Panc1 (cell line): ENCODE data around the gene PHF1.

Experiments used
- CTCF ChIP-seq: fragments of 450-650 bp; IDR thresholded peaks from 2 replicates; pipeline ENCODE4 v1.5.1; 2017; ENCODE audit warnings: mild to moderate bottlenecking
- POLR2AphosphoS5 ChIP-seq: IDR thresholded peaks from 2 replicates; pipeline ENCODE4 v1.6.1; 2012; ENCODE audit warnings: mild to moderate bottlenecking, low read depth, low read length, moderate library complexity
- SIN3A ChIP-seq: IDR thresholded peaks from 2 replicates; pipeline ENCODE4 v1.6.1; 2012; ENCODE audit warnings: low read depth, mild to moderate bottlenecking, low read length, moderate library complexity, borderline replicate concordance; ENCODE audit not compliant: insufficient read depth
- TCF7L2 ChIP-seq: IDR thresholded peaks from 2 replicates; pipeline ENCODE4 v1.6.1; 2011; ENCODE audit warnings: mild to moderate bottlenecking, low read depth, low read length, inconsistent platforms
- TF ChIP-seq, protein P1 (sequence below), 2 experiments: IDR thresholded peaks; 2 replicates each; pipeline ENCODE4 v1.6.1; 2011 to 2012; ENCODE audit warnings: low read depth in 2 of 2, control low read depth in 1 of 2, low read length in 1 of 2, mild to moderate bottlenecking in 1 of 2, moderate library complexity in 1 of 2; ENCODE audit not compliant: insufficient read depth in 1 of 2

DNA sequence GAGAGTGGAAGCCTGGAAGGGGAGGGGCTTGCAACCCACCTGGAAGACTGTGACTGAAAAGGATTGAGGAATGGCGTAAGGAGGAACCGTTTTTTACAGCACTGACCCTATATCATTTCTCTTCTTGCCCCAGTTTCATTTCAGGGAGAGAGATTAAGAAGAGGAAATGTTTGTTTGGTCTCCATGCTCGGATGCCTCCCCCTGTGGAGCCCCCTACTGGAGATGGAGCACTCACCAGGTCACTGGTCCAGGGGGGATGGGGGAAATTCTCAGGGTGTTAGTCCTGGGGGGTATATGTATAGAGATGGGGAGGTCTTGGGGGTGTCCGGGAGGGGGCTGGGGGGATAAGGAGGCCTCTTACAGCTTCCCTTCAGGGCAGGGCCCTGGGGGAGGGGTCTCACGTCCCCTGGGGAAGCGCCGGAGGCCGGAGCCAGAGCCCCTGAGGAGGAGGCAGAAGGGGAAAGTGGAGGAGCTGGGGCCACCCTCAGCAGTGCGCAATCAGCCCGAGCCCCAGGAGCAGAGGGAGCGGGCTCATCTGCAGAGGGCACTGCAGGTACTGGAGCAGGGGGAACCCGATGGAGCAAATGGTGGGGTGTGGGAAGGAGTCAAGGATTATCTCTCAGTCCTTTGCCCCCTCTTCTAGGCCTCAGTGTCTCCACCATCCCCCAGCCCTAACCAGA lies 3.9 kb downstream of the PHF1 start:
- peak; percentile 80 for TF ChIP-seq CTCF
- no peak for TF ChIP-seq SIN3A
- TF ChIP-seq POLR2AphosphoS5 = no peak
- TF ChIP-seq TCF7L2 = no peak
- TF ChIP-seq, protein P1, sequence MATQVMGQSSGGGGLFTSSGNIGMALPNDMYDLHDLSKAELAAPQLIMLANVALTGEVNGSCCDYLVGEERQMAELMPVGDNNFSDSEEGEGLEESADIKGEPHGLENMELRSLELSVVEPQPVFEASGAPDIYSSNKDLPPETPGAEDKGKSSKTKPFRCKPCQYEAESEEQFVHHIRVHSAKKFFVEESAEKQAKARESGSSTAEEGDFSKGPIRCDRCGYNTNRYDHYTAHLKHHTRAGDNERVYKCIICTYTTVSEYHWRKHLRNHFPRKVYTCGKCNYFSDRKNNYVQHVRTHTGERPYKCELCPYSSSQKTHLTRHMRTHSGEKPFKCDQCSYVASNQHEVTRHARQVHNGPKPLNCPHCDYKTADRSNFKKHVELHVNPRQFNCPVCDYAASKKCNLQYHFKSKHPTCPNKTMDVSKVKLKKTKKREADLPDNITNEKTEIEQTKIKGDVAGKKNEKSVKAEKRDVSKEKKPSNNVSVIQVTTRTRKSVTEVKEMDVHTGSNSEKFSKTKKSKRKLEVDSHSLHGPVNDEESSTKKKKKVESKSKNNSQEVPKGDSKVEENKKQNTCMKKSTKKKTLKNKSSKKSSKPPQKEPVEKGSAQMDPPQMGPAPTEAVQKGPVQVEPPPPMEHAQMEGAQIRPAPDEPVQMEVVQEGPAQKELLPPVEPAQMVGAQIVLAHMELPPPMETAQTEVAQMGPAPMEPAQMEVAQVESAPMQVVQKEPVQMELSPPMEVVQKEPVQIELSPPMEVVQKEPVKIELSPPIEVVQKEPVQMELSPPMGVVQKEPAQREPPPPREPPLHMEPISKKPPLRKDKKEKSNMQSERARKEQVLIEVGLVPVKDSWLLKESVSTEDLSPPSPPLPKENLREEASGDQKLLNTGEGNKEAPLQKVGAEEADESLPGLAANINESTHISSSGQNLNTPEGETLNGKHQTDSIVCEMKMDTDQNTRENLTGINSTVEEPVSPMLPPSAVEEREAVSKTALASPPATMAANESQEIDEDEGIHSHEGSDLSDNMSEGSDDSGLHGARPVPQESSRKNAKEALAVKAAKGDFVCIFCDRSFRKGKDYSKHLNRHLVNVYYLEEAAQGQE (IDR thresholded peaks at IDR 0.05; ENCODE audit: insufficient read depth in 1 of 2, low read depth in 2 of 2, low read length in 1 of 2) = no peak
